Measurements from ENCODE around the gene LCAT. TPM values are rescaled to one million over a fixed set of nuclear protein-coding genes. Genes with fewer than 3 reads are reported as not detected.

The LCAT gene
- total and polyA plus RNA-seq, 9 of the 15 experiments (the other 6 are each of a cell fraction or from before 2014, with no cell fraction given), result 0.46 to 21.0 (median 5.0) TPM

DNA sequence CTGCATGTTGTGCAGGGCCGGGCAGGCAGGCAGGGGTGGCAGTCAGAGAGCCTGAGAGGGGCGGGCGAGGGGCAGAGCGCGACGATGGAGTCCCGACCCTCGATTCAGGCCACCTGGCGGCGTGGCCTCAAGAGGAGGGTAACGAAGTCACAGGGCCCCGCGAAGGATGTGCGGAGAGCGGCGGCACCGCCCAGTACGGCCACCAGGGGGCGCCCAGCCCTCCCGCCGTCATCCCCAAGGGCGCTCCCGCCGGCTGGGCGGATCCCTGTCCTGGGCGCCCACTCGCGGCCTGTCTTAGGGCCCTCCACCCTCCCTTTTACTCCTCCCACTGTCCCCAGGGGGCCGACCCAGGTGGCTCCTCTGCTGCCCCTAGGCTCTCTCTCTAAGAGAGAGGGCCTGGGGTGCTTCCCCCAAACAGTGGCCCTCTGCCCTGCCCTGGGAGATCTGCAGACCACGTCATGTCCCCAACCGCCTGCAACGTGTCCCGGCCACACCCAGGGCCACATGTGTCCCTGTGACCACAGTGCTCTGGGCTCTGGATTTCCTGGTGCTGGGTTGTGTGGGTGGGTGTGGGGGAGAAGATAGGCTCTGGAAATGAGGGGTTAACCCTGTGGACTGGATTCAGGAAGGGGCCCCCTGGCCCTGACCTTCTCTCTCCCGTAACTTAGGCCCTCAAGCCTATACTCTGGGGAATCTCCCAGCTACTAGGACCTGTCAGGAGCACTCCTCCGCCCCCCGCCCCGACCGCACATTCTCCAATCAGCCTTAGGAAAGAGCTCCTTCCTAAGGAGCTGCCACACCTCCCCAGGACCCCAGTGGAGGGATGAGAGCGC is 49.5 kb upstream of the LCAT start (continued):
- TF ChIP-seq ZNF785 (CRISPR knock-in tag; IDR thresholded peaks at IDR 0.05) (no peak), ELF2 (CRISPR knock-in tag; IDR thresholded peaks at IDR 0.05) (no peak), MCM5 (IDR thresholded peaks at IDR 0.05; ENCODE audit: low read depth) (no peak), ZNF23 (CRISPR knock-in tag; IDR thresholded peaks at IDR 0.05) (no peak), ZNF584 (CRISPR knock-in tag; IDR thresholded peaks at IDR 0.05; ENCODE audit: low read depth) (no peak), COPS2 (conservative IDR thresholded peaks at IDR 0.05) (no peak), CBFA2T3 (IDR thresholded peaks at IDR 0.05) (0 out of 2 replicates have a peak, but pooled peaks have one; percentile 10), ZEB2 (IDR thresholded peaks at IDR 0.05) (no peak), ZNF263 (CRISPR knock-in tag; IDR thresholded peaks at IDR 0.05; ENCODE audit: borderline replicate concordance) (peak; percentile 100), EWSR1 (IDR thresholded peaks at IDR 0.05; ENCODE audit: borderline replicate concordance, low read depth, partially characterized antibody) (no peak), GABPA (tag; conservative IDR thresholded peaks at IDR 0.05; ENCODE audit: low read depth) (no peak), BMI1 (IDR thresholded peaks at IDR 0.05; ENCODE audit: low read length) (no peak), PML (IDR thresholded peaks at IDR 0.05; ENCODE audit: low read length) (peak; percentile 37; the same call in 1 of the 2 replicates), CLOCK (CRISPR knock-in tag; IDR thresholded peaks at IDR 0.05; ENCODE audit: borderline replicate concordance) (peak; percentile 69; the same call in 1 of the 2 replicates)
- TF ChIP-seq, protein P1, sequence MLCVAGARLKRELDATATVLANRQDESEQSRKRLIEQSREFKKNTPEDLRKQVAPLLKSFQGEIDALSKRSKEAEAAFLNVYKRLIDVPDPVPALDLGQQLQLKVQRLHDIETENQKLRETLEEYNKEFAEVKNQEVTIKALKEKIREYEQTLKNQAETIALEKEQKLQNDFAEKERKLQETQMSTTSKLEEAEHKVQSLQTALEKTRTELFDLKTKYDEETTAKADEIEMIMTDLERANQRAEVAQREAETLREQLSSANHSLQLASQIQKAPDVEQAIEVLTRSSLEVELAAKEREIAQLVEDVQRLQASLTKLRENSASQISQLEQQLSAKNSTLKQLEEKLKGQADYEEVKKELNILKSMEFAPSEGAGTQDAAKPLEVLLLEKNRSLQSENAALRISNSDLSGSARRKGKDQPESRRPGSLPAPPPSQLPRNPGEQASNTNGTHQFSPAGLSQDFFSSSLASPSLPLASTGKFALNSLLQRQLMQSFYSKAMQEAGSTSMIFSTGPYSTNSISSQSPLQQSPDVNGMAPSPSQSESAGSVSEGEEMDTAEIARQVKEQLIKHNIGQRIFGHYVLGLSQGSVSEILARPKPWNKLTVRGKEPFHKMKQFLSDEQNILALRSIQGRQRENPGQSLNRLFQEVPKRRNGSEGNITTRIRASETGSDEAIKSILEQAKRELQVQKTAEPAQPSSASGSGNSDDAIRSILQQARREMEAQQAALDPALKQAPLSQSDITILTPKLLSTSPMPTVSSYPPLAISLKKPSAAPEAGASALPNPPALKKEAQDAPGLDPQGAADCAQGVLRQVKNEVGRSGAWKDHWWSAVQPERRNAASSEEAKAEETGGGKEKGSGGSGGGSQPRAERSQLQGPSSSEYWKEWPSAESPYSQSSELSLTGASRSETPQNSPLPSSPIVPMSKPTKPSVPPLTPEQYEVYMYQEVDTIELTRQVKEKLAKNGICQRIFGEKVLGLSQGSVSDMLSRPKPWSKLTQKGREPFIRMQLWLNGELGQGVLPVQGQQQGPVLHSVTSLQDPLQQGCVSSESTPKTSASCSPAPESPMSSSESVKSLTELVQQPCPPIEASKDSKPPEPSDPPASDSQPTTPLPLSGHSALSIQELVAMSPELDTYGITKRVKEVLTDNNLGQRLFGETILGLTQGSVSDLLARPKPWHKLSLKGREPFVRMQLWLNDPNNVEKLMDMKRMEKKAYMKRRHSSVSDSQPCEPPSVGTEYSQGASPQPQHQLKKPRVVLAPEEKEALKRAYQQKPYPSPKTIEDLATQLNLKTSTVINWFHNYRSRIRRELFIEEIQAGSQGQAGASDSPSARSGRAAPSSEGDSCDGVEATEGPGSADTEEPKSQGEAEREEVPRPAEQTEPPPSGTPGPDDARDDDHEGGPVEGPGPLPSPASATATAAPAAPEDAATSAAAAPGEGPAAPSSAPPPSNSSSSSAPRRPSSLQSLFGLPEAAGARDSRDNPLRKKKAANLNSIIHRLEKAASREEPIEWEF (CRISPR knock-in tag; IDR thresholded peaks at IDR 0.05), result 0 out of 2 replicates have a peak, but pooled peaks have one; percentile 68
